GM18519 (cell line): ENCODE measurements around the gene TMEM121B.

Experiments used
- ATAC-seq: cut with Tn5 transposase; IDR thresholded peaks from one replicate; pipeline ENCODE4 v1.9.1; 2021; ENCODE audit warnings: mild to moderate bottlenecking, moderate library complexity; ENCODE audit not compliant: unreplicated experiment, low FRiP score

The TMEM121B gene

GRCh38 chr22:17113600-17113999 lies 7.6 kb downstream of the TMEM121B start:
- no peak for ATAC-seq

DNA sequence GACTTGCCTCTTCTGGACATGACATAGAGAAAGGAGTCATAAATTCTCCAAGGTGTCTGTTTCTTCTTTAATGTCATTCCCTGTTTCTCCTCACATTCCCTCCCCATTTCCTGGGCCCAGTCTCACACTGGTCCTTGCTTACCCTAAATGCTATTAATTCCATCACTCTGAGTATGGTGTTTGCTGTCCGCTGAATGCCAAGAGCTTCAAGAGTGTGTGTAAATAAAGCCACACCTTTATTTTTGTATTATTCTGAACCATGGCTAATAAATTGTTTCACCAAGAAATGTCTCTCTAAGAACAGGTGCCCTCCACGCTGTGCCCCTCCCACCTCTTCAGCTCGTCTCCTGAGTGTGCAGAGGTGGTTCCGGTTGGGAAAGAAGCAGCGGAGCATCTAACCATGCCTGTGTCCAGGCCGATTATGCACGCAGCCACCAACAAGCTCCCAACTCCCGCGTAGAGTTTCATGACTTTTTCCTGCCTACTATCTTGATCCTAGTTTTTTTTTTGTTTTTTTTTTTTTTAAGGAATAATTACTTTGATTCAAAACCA lies 8.6 kb downstream of the TMEM121B start:
- ATAC-seq, result no peak

DNA sequence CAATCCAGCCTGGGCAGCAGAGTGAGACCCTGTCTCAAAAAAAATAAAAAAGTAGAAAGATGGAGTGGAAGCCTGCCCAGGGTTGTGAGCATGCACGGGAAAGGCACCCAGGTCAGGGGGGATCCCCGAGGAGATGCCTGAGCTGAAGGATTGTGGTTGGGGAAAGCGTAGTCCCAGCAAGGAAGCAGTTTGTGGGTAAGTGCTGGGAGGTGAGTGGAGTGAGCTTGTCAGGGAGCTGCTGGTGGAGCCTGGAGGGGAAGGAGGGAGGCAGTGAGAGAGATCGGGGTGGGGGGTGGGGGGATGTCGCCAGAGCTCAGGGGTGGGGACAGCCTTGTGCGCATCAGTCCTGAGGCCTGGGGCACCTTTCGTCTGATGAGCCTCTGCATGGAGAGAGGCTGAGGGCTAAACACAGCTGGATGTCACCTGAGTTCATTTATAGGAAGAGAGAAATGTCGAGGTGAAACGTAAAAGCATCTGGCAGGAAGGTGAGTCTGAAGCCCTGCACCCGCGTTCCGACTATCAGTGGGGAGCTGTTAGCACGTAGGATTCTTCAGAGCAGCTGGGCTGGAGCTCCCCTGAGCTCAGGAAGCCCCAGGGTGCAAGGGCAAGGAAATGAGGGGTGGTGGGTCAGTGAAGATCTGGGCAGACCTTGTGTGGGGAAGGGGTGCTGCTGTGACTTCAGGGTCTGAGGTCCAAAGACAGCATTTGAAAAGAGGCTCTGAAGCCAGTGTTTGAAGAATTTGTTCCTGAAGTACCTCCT lies 10.2 kb downstream of the TMEM121B start:
- ATAC-seq, result no peak

DNA sequence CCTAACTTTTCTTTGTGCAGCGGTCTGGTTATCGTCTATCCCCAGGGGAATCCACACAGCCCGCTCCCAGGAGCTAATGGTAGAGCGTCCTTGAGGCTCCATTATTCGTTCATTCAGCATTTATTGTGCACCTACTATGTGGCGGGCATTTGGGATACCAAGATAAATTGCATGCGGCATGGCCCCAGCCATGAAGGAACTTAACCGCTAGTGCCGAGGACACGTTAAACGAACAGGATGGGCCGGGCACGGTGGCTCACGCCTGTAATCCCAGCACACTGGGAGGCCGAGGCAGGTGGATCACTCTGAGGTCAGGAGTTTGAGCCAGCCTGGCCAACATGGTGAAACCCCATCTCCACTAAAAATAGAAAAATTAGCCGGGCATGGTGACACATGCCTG lies 11.2 kb downstream of the TMEM121B start:
- ATAC-seq, result no peak

DNA sequence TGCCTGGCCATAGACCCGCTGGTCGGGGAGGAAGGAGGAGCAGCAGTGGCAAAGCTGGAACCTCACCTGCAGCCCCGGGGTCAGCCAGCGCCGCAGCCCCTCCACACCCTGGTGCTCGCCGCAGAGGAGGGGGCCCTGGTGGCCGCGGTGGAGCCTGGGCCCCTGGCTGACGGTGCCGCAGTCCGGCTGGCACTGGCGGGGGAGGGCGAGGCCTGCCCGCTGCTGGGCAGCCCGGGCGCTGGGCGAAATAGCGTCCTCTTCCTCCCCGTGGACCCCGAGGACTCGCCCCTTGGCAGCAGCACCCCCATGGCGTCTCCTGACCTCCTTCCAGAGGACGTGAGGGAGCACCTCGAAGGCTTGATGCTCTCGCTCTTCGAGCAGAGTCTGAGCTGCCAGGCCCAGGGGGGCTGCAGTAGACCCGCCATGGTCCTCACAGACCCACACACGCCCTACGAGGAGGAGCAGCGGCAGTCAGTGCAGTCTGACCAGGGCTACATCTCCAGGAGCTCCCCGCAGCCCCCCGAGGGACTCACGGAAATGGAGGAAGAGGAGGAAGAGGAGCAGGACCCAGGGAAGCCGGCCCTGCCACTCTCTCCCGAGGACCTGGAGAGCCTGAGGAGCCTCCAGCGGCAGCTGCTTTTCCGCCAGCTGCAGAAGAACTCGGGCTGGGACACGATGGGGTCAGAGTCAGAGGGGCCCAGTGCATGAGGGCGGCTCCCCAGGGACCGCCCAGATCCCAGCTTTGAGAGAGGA lies 11.9 kb downstream of the TMEM121B start:
- ATAC-seq, result no peak

- ATAC-seq, result no peak
Observed at GRCh38 chr22:17108256-17109112, 12.7 kb downstream of the TMEM121B start.

GRCh38 chr22:17107547-17107810 lies 13.7 kb downstream of the TMEM121B start:
- no peak for ATAC-seq

GRCh38 chr22:17106785-17107546 lies 14.2 kb downstream of the TMEM121B start:
- ATAC-seq, result no peak

DNA sequence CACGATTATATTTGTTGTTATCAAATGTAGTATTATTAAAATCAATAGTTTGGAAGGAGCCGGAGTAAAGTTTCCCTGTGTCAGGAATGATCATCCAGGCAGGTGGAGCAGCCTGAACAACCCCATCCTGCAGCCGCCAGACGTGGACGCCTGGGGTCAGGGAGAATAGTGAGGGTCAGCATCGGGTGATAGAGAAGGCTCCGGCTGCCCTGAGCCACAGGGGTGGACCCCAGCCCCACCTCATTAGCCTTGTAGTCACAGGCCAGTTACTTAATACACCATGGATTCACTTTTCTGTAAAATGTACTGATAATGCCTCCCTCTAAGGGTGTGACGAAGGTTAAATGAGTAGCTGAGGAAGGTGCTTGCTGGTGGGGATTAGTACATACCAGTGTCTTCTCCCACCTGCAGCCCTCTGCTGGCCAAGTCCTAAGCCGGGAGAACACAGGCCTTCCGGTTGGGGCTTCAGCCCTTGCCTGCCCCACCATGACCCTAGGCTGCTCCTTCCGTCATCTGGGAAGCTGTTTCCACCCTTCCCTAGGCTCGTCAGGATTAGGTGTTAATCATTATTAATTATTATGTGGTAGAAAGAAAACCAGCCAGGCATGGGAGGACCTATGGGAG lies 14.9 kb downstream of the TMEM121B start:
- ATAC-seq, result no peak

DNA sequence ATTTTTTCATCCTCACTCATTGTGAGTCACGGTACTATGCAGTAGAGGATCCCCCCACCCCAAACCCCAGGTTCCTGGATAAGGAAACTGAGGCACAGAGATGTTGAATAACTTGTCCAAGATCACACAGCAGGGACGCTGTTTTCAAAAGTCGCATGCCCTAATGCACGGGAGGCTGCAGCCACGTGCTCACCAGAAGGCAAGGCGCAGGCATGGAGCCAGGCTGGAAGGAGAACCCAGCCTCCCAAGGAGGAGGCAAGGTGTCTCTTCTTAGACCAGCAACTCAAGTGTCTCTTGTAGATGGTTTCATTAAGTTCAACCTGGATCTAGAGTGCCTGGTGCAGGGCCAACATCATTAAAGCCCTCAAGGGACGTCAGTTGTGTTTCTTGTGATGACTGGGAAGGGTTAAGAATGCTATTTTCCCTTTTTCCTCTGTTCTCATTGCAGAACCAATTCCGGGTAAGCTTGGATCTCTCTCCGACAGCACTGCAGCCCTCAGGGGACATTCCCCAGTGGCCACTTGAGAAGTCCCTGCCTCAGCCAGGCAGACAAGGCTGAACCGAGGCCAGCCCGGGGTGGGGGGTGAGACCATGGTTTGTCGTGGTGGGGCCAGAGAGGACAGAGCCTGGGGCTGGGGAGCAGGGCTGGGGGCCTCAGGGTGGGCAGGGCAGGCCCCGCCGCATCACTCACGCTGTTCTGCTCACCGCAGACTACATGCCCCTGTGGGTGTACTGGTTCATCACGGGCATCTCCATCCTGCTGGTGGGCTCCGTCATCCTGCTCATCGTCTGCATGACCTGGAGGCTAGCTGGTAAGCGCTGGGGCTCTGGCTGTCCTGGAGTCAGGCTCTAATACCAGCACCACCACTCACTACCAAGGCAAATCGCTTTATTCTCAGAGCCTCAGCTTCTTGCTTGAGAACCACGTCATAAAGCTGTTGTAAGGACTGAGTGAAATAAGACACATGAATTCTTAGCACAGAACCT lies 15.7 kb downstream of the TMEM121B start:
- ATAC-seq, result no peak

DNA sequence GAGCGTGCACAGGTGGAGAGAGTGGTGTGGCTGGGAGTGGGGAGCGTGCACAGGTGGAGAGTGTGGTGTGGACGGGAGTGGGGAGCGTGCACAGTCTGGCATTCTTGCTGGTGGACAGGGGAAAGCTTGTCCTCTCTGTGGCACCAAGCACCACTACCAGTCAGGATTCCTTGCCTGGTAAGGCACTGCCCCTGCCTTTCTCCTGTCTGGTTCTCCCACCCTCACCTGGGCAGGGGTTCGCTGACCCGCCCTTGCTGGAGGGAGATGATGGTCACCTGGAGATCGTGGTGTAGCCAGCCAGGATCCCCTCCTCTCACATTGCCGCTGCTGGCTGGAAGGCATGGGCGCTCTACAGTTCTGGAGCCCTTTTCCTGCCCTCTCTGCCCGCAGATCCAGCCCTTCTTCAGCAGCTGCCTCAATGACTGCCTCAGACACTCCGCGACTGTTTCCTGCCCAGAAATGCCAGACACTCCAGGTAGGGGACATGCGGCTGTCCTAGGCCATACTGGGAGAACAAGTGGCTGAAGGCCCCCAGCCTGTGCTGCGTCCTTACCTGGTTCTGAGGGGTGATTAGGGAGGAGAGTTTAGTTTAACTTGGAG lies 16.7 kb downstream of the TMEM121B start:
- ATAC-seq, result no peak

GRCh38 chr22:17103351-17103750 lies 17.8 kb downstream of the TMEM121B start:
- no peak for ATAC-seq

DNA sequence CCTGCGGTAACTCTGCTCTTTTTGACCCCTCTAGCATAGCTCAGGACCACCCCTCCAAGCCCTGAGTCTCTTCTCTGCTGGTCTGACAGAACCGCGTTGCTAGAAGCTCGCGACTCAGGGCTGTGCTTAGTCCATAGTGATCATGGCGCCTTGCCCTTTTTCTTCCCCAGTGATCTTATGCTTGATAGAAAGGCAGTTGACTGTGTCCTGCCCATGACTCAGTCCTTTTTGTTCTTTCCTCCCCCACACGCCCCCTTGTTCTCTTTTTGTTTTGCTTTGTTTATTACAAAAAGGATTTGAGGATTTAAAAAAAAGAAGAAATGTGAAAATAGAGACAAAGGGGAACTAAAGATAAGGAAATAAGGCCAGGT lies 18.9 kb downstream of the TMEM121B start:
- no peak for ATAC-seq

- no peak for ATAC-seq
Observed at GRCh38 chr22:17101475-17102296, 19.5 kb downstream of the TMEM121B start.

DNA sequence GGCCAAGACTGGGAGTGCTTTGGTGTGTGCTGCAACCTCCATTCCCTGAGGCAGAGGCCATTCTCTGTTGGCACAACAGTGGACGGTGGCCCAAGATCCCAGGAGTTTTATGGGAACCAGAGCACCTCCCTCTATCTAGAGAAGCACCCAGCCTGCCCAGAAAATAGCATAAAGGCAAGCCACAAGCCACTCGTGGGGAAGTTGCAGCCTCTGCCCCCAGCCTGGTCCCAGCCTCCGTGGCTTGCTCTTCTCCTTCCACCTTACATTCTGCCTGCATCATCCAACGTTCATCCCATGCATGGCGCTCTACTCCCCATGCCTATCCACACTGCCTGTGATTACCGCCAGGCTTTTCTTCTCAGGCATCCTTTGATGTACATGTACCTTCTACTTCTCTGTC lies 20.5 kb downstream of the TMEM121B start:
- ATAC-seq, result no peak

DNA sequence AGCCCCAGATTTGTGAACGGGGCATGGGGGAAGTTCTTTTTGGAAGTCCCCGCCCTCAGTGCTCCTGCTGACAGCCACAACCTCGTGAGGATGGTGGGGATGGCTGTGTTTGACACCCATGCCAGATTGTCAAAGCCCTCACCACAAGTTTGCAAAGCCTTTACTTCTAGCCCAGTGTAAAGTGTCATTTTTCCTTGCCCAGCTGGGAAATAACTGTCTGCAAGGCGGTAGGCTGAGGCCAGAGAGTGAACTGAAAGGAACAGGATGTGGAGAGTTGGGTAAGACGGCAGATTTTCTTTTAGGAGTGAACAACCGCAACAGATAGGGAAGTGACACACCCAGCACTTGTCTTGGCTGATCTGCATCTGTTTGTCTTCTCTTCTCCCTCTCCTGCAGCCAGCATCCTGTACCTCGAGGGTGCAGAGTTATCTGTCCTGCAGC lies 22.8 kb downstream of the TMEM121B start:
- ATAC-seq, result no peak

DNA sequence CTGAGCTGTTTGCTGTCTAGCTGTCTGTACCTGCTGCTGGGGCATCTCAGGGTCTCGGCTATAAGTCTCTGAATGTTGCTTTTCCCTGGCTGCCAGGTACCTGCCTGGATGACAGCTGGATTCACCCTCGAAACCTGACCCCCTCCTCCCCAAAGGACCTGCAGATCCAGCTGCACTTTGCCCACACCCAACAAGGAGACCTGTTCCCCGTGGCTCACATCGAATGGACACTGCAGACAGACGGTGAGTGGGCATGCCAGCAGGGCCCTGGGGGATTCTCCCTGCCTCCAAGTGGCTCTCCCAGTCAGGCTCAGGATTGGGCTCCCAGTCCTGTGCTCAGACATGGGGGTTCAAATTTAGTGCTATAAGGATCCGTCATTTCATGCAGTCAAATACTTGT lies 23.5 kb downstream of the TMEM121B start:
- ATAC-seq, result no peak
